Ascending aorta (tissue), 2 donors: ENCODE data around the gene PASD1. TPM values are rescaled to one million over a fixed set of nuclear protein-coding genes. Genes with fewer than 3 reads are reported as not detected.

Experiments used
- DNase-seq, 2 donors: peaks; one replicate each; pipeline ENCODE4 v3.0.0-alpha.2; 2019; ENCODE audit warnings: low spot score in 2 of 2
- H3K27ac ChIP-seq, 2 donors: fragments of 200-600 bp; sonication (generic); one replicate each; pipeline ENCODE4 v1.5.1; 2016 to 2017; ENCODE audit warnings: mild to moderate bottlenecking in 1 of 2
- H3K27me3 ChIP-seq: fragments of 200-600 bp; sonication (generic); one replicate; pipeline ENCODE4 v1.5.1; 2017
- H3K36me3 ChIP-seq, 2 donors: fragments of 200-600 bp; sonication (generic); one replicate each; pipeline ENCODE4 v1.5.1; 2016
- H3K4me1 ChIP-seq, 2 donors: fragments of 200-600 bp; sonication (generic); one replicate each; pipeline ENCODE4 v1.5.1; 2016 to 2017; ENCODE audit warnings: mild to moderate bottlenecking in 1 of 2
- H3K4me3 ChIP-seq, 2 donors: fragments of 200-600 bp; sonication (generic); one replicate each; pipeline ENCODE4 v1.5.1; 2016 to 2017; ENCODE audit warnings: mild to moderate bottlenecking in 1 of 2
- H3K9me3 ChIP-seq, 2 donors: fragments of 200-600 bp; sonication (generic); one replicate each; pipeline ENCODE4 v1.5.1; 2016
- intact Hi-C: fragments of 100-400 bp; cut with DNase I; formaldehyde crosslinking; loops from one replicate; pipeline ENCODE4 v1.15.1; 2023
- total RNA-seq: library from RNA; depleted of rRNA; stranded (reverse); fragments of >200 nt; gene quantifications from one replicate; pipeline ENCODE4 v1.1.0, GENCODE V29; 2016
- TF ChIP-seq, protein P1 (sequence below), 3 experiments: fragments of 200-600 bp in 2 of 3; fragments of 450-650 bp in 1 of 3; sonication (generic) in 2 of 3; IDR thresholded peaks; one replicate each; pipeline ENCODE4 v1.5.1; 2016 to 2019; ENCODE audit warnings: antibody characterized with exemption in 3 of 3, mild to moderate bottlenecking in 1 of 3, moderate library complexity in 1 of 3

The PASD1 gene, protein sequence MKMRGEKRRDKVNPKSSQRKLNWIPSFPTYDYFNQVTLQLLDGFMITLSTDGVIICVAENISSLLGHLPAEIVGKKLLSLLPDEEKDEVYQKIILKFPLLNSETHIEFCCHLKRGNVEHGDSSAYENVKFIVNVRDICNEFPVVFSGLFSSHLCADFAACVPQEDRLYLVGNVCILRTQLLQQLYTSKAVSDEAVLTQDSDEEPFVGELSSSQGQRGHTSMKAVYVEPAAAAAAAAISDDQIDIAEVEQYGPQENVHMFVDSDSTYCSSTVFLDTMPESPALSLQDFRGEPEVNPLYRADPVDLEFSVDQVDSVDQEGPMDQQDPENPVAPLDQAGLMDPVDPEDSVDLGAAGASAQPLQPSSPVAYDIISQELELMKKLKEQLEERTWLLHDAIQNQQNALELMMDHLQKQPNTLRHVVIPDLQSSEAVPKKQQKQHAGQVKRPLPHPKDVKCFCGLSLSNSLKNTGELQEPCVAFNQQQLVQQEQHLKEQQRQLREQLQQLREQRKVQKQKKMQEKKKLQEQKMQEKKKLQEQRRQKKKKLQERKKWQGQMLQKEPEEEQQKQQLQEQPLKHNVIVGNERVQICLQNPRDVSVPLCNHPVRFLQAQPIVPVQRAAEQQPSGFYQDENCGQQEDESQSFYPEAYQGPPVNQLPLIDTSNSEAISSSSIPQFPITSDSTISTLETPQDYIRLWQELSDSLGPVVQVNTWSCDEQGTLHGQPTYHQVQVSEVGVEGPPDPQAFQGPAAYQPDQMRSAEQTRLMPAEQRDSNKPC
- not detected for total RNA-seq

DNA sequence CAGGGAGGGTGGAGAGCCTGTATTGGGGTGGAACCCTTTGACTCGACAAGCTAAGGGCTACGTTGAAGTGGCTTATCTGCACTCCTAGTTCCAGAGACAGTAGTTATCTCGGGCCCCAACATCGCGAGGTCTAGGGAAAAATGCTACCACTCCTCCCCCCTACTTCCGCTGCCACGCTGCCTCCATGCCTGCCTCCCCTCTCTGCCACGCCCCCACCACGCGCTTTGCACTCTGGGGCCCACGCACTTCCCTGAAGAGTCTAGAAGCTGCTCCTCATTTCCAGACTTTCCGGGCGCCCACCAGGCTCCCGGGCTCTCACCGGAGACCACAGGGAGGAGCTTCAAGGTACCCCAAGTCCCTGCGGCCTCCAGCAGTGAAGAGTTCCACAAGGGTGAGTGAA lies at the start of gene PASD1:
TSS of gene PASD1 (plus strand) at position 227 of the 400 bp plus-strand sequence. CDS start 37,879 bp downstream, outside the sequence.
- H3K9me3 ChIP-seq, result no peaks in the 10 kb centered on the region

DNA sequence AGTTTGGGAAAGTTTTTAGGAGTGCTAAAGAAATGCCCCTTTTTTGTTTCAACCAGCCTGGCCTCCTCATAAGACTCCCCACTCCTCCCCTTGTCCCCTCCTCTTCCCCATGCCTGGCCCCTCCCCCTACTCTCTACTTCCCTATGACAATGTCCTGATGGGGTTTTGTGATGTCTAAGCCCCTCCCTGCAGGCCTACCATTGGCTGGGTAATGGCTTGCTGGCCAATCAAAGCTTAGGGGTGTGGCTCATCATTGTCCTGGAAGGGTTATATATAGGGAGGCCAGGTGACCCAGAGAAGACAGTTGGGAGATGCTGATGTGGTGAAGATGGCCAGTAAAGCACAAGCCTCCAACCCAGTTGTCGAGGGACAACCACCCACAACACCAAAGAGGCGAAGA lies 48.2 kb upstream of the PASD1 start:
- intact Hi-C loops, result no loop called here
- no peak overlapping the region for H3K27ac ChIP-seq
- H3K27me3 ChIP-seq, result no peaks in the 10 kb centered on the region
- H3K4me1 ChIP-seq, result no peaks in the 10 kb centered on the region
- no peaks in the 10 kb centered on the region for H3K36me3 ChIP-seq
- DNase-seq, result no peak
- H3K4me3 ChIP-seq, result no peak overlapping the region
- H3K9me3 ChIP-seq, result no peaks in the 10 kb centered on the region
- TF ChIP-seq, protein P1, sequence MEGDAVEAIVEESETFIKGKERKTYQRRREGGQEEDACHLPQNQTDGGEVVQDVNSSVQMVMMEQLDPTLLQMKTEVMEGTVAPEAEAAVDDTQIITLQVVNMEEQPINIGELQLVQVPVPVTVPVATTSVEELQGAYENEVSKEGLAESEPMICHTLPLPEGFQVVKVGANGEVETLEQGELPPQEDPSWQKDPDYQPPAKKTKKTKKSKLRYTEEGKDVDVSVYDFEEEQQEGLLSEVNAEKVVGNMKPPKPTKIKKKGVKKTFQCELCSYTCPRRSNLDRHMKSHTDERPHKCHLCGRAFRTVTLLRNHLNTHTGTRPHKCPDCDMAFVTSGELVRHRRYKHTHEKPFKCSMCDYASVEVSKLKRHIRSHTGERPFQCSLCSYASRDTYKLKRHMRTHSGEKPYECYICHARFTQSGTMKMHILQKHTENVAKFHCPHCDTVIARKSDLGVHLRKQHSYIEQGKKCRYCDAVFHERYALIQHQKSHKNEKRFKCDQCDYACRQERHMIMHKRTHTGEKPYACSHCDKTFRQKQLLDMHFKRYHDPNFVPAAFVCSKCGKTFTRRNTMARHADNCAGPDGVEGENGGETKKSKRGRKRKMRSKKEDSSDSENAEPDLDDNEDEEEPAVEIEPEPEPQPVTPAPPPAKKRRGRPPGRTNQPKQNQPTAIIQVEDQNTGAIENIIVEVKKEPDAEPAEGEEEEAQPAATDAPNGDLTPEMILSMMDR (IDR thresholded peaks at IDR 0.05), result no peak

More for the DNA sequence above, at the start of gene PASD1:
- Histone ChIP-seq H3K27me3 (no peaks in the 10 kb centered on the region), H3K4me1 (no peaks in the 10 kb centered on the region), H3K4me3 (no peak within 1 kb of the TSS), H3K36me3 (no peaks in the 10 kb centered on the region), H3K27ac (no peak within 1 kb of the TSS)
- intact Hi-C loops, result no loop called here
- TF ChIP-seq, protein P1 (IDR thresholded peaks at IDR 0.05), result no peak
- no peak for DNase-seq

DNA sequence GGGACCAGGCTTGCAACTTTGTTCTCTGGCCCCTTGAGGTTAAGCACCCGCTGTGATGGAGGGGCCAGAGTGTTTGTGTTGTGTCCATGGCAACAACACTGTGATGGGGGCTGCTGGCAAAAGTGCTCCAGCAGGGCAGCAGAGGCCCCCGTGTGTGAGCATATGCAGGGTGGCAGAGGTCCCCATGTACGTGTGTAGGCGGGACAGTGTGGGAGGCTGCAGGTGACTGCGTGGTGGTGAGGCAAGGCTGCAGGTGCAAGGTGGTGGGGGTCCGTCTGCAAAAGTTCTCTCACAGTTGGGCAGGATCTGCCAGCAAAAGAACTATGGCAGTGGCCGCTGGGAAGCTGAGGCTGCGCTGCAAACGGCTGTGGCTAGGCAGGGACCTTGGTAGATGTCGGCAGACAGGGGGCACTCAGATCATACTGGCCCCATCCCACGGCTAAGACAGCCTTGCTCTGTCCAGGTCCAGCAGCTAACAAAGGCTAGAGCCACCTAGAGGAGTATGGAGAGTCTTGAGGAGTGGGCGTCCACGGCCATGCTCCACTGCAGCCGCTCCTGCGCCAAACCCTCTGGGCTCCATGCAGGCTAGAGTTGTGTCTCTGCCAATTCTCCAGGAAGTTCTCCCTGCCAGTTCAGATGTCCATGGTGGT lies 46.8 kb upstream of the PASD1 start:
- Histone ChIP-seq H3K27ac (no peak overlapping the region), H3K36me3 (no peaks in the 10 kb centered on the region), H3K4me1 (no peaks in the 10 kb centered on the region), H3K27me3 (no peaks in the 10 kb centered on the region), H3K9me3 (no peaks in the 10 kb centered on the region), H3K4me3 (no peak overlapping the region)
- DNase-seq, result no peak
- intact Hi-C loops, result no loop called here
- TF ChIP-seq, protein P1 (IDR thresholded peaks at IDR 0.05), result no peak

DNA sequence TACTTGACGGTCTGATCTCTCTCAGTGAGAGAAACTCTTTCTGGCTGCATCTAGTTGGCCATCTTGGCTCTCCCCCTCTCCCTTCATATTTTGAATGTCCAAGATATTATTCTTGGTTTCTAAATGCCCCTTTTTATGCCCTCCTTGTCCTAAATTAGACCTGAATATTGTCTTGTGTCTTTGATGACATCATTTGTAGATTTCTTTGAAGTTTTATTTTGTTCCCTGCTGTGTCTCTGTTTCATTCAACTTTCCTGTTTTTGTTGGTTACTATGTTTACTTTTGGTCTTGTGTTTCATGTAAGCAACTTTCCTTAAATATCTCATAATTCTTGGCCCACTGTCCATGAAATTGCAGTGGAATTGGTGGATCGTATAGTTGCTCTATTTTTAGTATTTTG lies 46.1 kb upstream of the PASD1 start:
- H3K27me3 ChIP-seq, result no peaks in the 10 kb centered on the region
- intact Hi-C loops, result no loop called here
- TF ChIP-seq, protein P1 (IDR thresholded peaks at IDR 0.05), result no peak
- no peak for DNase-seq
- no peaks in the 10 kb centered on the region for H3K4me1 ChIP-seq
- no peak overlapping the region for H3K4me3 ChIP-seq
- no peak overlapping the region for H3K27ac ChIP-seq
- H3K36me3 ChIP-seq, result no peaks in the 10 kb centered on the region
- no peaks in the 10 kb centered on the region for H3K9me3 ChIP-seq

DNA sequence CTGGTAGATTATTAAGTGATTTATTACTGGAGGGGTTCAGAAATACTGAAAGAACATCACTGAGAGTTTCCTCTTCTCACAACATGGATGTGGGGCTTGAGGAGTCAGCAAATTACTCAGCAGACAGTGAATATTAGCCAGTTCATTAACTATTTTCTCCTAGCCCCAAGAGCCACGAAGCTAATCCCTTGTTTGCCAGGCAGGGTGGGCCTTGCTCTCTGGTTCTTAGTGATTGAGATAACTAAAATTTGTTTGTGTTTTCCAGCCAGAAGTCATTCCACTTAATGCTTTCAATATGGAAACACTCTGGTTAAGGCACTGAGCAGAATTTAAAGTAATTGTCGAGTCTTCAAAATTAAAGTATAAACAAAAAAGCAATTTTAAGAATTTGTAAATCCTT lies 40.1 kb upstream of the PASD1 start:
- DNase-seq, result no peak
- Histone ChIP-seq H3K27me3 (no peaks in the 10 kb centered on the region), H3K27ac (no peak overlapping the region), H3K4me3 (no peak overlapping the region), H3K4me1 (no peaks in the 10 kb centered on the region), H3K36me3 (no peaks in the 10 kb centered on the region), H3K9me3 (no peaks in the 10 kb centered on the region)
- intact Hi-C loops, result no loop called here
- TF ChIP-seq, protein P1 (IDR thresholded peaks at IDR 0.05), result no peak
